ENCODE results near the gene ZNRF2.

DNA sequence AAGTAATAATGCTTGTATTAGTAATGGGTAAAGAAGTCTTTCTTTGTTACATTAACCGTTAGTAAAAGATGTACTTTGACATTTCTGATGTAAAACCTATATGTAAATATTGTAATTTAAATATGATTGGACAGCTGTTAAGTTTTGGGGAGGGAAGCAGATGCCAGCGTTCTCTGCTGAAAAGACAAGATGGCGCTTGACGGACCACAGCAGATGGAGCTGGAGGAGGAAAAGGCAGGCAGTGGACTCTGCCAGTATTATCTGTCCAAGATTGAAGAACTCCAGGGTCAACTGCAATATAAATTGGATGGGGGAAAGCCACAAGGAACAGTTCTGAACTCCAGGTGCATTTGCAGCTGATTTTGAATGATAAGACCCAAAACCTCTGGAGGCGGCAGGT, 86.9 kb downstream of the ZNRF2 start:
- no peak for TF ChIP-seq BHLHE40 (IDR thresholded peaks at IDR 0.05; ENCODE audit: borderline replicate concordance)
- no peak for TF ChIP-seq SP1 (IDR thresholded peaks at IDR 0.05)
- TF ChIP-seq SUZ12 (IDR thresholded peaks at IDR 0.05) = no peak
- no peak for TF ChIP-seq FOXM1 (IDR thresholded peaks at IDR 0.05; ENCODE audit: borderline replicate concordance)
- TF ChIP-seq HDGF (IDR thresholded peaks at IDR 0.05; ENCODE audit: borderline replicate concordance) = no peak
- TF ChIP-seq TARDBP (IDR thresholded peaks at IDR 0.05) = no peak
- TF ChIP-seq NFRKB (IDR thresholded peaks at IDR 0.05) = no peak
- no peak for TF ChIP-seq ELF4 (IDR thresholded peaks at IDR 0.05)
